HFF-Myc (cell line): Measurements from ENCODE around the gene TBL1Y.
"Not testable (repeated sequence)": the region's sequence is repeated elsewhere in the genome, so short reads cannot be mapped to it uniquely, and the experiment has no call there.

Experiments used
- DNase-seq: peaks from one replicate; pipeline ENCODE4 v3.0.0-alpha.2; 2011; ENCODE audit warnings: low read depth; ENCODE audit errors: extremely low read depth
- H3K4me3 ChIP-seq: replicated peaks from 2 replicates; pipeline ENCODE4 v1.5.1; 2011; ENCODE audit warnings: low read depth, mild to moderate bottlenecking, control low read depth, low read length
- CTCF ChIP-seq: IDR thresholded peaks from 2 replicates; pipeline ENCODE4 v1.5.1; 2012; ENCODE audit warnings: mild to moderate bottlenecking, low read depth, low read length, control low read depth; ENCODE audit errors: missing control alignments

Gene TBL1Y

DNA sequence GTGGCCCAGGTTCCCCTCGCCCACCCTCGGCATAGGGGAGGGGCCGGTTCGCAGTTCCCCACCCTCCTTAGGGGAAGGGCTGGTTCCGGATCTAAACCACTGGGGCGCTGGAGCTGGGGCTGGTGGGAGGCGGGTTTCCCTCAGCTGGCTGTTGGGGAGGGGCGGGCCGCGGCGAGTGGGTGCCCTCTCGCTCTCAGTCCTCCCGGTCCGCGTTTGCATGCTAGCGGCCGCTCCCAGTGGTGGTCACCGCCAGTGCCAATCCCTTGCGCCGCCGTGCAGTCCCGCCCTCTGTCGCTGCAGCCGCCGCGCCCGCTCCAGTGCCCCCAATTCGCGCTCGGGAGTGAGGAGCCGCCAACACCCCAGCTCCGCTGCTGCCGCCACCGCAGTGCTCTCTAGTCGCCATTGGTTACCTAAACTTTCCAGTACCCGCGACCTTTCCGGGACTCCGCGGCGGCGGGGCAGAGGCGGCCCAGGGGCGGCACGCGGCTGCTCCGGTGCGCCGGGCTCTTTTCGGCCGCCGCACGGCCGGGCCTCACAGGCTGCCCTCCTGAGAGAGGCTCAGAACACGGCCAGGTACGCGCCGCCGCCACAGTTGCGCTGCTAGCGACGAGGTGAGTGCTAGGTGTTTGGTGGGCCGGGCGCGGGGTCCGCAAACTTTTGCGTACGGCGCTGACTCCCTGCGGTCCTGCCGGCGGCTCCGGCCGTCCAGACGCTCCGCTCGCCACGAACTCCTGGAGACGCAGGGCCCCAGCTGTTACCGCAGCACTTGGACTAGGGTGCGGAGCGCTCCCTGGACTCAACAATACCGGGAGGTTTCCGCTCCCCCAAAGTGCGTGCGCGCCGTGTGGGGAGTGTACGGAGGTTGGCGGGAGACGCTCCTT lies at the start of gene TBL1Y:
Gene TBL1Y, plus strand, starts transcription at position 326 of the 881 bp plus-strand sequence. CDS start 114,388 bp downstream, outside the sequence.
- no peak within 1 kb of the TSS for H3K4me3 ChIP-seq
- DNase-seq: no peak
- TF ChIP-seq CTCF: no peak

- no peak for DNase-seq
- no peak overlapping the region for H3K4me3 ChIP-seq
- no peak for TF ChIP-seq CTCF
Observed at GRCh38 chrY:6894496-6894895, 16.0 kb upstream of the TBL1Y start.

GRCh38 chrY:6895236-6895635 lies 15.3 kb upstream of the TBL1Y start:
- DNase-seq: no peak
- TF ChIP-seq CTCF: no peak
- no peak overlapping the region for H3K4me3 ChIP-seq

DNA sequence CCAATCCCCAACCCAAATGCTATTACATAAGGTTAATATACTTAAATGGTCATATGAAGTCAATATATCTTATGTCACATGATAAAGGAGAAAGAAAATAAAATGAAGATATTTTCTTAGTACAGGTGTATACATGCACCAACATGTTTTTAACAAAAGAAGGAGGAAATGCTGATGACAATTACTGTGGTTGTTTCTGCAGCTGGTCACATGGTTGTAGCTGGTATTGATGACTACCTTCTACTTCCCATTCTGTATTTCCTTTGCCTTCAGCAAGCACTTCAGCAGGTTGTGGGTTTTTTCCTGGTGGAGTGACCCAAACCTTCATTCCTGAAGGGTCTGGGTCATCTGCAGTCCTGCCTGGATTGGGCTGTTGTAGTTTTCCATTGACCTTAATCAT lies 8.4 kb upstream of the TBL1Y start:
- not testable (repeated sequence) for DNase-seq, H3K4me3 ChIP-seq

GRCh38 chrY:6907591-6907990 lies 2.9 kb upstream of the TBL1Y start:
- TF ChIP-seq CTCF: no peak

GRCh38 chrY:6908021-6908420 lies 2.5 kb upstream of the TBL1Y start:
- DNase-seq, H3K4me3 ChIP-seq: not testable (repeated sequence)

More at GRCh38 chrY:6907591-6907990, 2.9 kb upstream of the TBL1Y start:
- DNase-seq: no peak
- H3K4me3 ChIP-seq: no peak overlapping the region

GRCh38 chrY:6909118-6909521 lies 1.4 kb upstream of the TBL1Y start:
- no peak overlapping the region for H3K4me3 ChIP-seq
- no peak for TF ChIP-seq CTCF
- no peak for DNase-seq

- H3K4me3 ChIP-seq: no peak overlapping the region
- no peak for DNase-seq
- TF ChIP-seq CTCF: no peak
Observed at GRCh38 chrY:6909856-6910255, 641 bp upstream of the TBL1Y start.
